ENCODE results near the gene TTC14. TPM values are rescaled to one million over a fixed set of nuclear protein-coding genes. Genes with fewer than 3 reads are reported as not detected.
"Not testable (repeated sequence)": the region's sequence is repeated elsewhere in the genome, so short reads cannot be mapped to it uniquely, and the experiment has no call there.

TTC14 gene
- total RNA-seq, 1 experiment from 2014 or later = 31.5 TPM

DNA sequence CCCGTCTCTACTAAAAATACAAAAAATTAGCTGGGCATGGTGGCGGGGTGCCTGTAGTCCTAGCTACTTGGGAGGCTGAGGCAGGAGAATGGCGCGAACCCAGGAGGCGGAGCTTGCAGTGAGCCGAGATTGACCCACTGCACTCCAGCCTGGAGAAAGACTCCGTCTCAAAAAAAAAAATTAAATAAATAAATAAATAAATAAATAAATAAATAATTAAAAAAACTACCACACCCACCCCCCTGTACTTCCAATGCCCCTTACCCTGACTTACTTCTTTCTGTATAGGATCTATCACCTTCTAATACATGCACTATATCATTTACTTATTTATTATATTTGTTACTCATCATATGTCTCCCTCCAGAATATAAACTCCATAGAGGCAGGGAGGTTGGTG lies 8.3 kb upstream of the TTC14 start:
- H3K4me2 ChIP-seq (ENCODE audit: low read length); H3K4me3 ChIP-seq (replicated peaks in 1 of 2; ENCODE audit: low read depth in 1 of 2, low read length in 2 of 2); H3K36me3 ChIP-seq (ENCODE audit: control insufficient read depth in 1 of 2, insufficient read depth in 2 of 2, low read length in 2 of 2); CTCF ChIA-PET; H3K9me2 ChIP-seq (ENCODE audit: insufficient read depth); DNase-seq (ENCODE audit: low read depth, low spot score); intact Hi-C loops (cut with micrococcal nuclease); H3K9ac ChIP-seq (ENCODE audit: low read length); ATAC-seq; RAD21 ChIA-PET (ENCODE audit: low non-redundant PET in 1 of 2, low total read pairs in 2 of 2, uncharacterized antibody in 2 of 2, unreplicated experiment in 2 of 2); H2AFZ ChIP-seq (ENCODE audit: low read depth, low read length, poor library complexity, severe bottlenecking); H3K9me3 ChIP-seq (ENCODE audit: control insufficient read depth in 1 of 2, insufficient read depth in 1 of 2, low read depth in 1 of 2, low read length in 2 of 2); H3K79me2 ChIP-seq (ENCODE audit: insufficient read depth, low read length); H3K4me1 ChIP-seq (ENCODE audit: control insufficient read depth in 1 of 2, insufficient read depth in 2 of 2, low read length in 2 of 2); H4K20me1 ChIP-seq (ENCODE audit: insufficient read depth); POLR2A ChIA-PET; BruUV-seq (replicated peaks); H3K27ac ChIP-seq (ENCODE audit: low read depth, low read length); H3K27me3 ChIP-seq (ENCODE audit: insufficient read depth, low read length): not testable (repeated sequence)

GRCh38 chr3:180594631-180595558 lies 7.1 kb upstream of the TTC14 start:
- intact Hi-C loops (cut with micrococcal nuclease) = loop anchor here (1.0 kb wide), 1 partner anchor 666 kb away; no protein-coding TSS in a partner anchor
- ChIA-PET POLR2A (no interaction called here), RAD21 (ENCODE audit: low non-redundant PET in 1 of 2, low total read pairs in 2 of 2, uncharacterized antibody in 2 of 2, unreplicated experiment in 2 of 2) (interaction anchor here in 1 of 2 experiments (1.0 kb wide), 1 partner anchor 29 kb away, joined by 3 read pairs; no protein-coding TSS in a partner anchor), CTCF (interaction anchor here (0.7 to 2.0 kb wide), 8 partner anchors 9 to 845 kb away, joined by 3 to 19 read pairs (median 4); no protein-coding TSS in a partner anchor)
- Histone ChIP-seq H3K27me3 (ENCODE audit: insufficient read depth, low read length) (no peaks in the 10 kb centered on the region), H3K79me2 (ENCODE audit: insufficient read depth, low read length) (no peaks in the 10 kb centered on the region), H3K4me1 (ENCODE audit: control insufficient read depth in 1 of 2, insufficient read depth in 2 of 2, low read length in 2 of 2) (no peaks in the 10 kb centered on the region), H3K9me2 (ENCODE audit: insufficient read depth) (no peaks in the 10 kb centered on the region), H3K4me2 (ENCODE audit: low read length) (no peak overlapping the region), H3K9ac (ENCODE audit: low read length) (no peak overlapping the region), H2AFZ (ENCODE audit: low read depth, low read length, poor library complexity, severe bottlenecking) (no peak overlapping the region), H3K9me3 (ENCODE audit: control insufficient read depth in 1 of 2, insufficient read depth in 1 of 2, low read depth in 1 of 2, low read length in 2 of 2) (no peaks in the 10 kb centered on the region), H3K27ac (ENCODE audit: low read depth, low read length) (no peak overlapping the region), H3K36me3 (ENCODE audit: control insufficient read depth in 1 of 2, insufficient read depth in 2 of 2, low read length in 2 of 2) (no peaks in the 10 kb centered on the region), H4K20me1 (ENCODE audit: insufficient read depth) (no peaks in the 10 kb centered on the region), H3K4me3 (replicated peaks in 1 of 2; ENCODE audit: low read depth in 1 of 2, low read length in 2 of 2) (no peak overlapping the region)
- TF ChIP-seq RAD21 (IDR thresholded peaks at IDR 0.05; ENCODE audit: low read depth) = peak; percentile 78
- TF ChIP-seq CTCF (IDR thresholded peaks at IDR 0.05 in 2 of 3, conservative IDR thresholded peaks at IDR 0.05 in 1 of 3; ENCODE audit: borderline replicate concordance in 1 of 3, insufficient read depth in 1 of 3, low read depth in 2 of 3, low read length in 2 of 3) = peak; percentile 29 to 49 (median 36); a peak in 4 of 6 replicates
- TF ChIP-seq ZNF274 (IDR thresholded peaks at IDR 0.05; ENCODE audit: low read depth, low read length) = no peak
- DNase-seq (ENCODE audit: low read depth, low spot score) (peak; percentile 22), ATAC-seq (peak; percentile 71)
- no TSS peak for BruUV-seq (replicated peaks)
